ENCODE results near the gene KCNJ9. TPM values are rescaled to one million over a fixed set of nuclear protein-coding genes. Genes with fewer than 3 reads are reported as not detected.
"Not testable (repeated sequence)": the region's sequence is repeated elsewhere in the genome, so short reads cannot be mapped to it uniquely, and the experiment has no call there.

The KCNJ9 gene
- total and polyA plus RNA-seq, 8 donors = 0.04 to 0.10 (median 0.08) TPM; not detected in 5

DNA sequence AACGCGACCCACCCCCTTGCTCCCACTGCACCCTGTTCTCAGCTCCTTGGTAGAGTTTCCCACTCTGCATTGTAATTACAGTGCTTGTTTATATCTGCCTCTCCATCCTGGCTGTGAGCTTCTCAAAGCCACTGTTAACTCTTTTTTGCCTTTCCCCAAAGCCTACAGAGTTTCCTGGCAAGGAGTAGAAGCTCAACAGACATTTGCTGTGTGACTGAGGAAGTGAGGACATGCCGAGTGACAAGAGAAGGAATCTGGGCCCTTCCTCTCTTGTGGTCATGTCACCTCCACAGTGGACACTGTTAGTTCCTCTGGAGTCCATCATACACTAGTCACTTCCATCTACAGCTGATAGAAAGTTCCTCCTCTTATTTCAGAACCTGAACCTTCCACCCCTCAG is 23.1 kb downstream of the KCNJ9 start:
- ATAC-seq (no peak), DNase-seq (no peak)
- TF ChIP-seq CTCF (IDR thresholded peaks at IDR 0.05) = no peak
- H3K27me3 ChIP-seq = peaks cover 0 to 3% of the 10 kb centered on the region in 2 donors
- H3K4me3 ChIP-seq = no peak overlapping the region
- intact Hi-C loops (cut with DNase I) = loop anchor here in 1 of 2 donors (5.0 to 10.0 kb wide), 2 partner anchors 90 to 188 kb away; partner anchors contain the start of gene CASQ1
- H3K9me3 ChIP-seq = no peaks in the 10 kb centered on the region
- H3K36me3 ChIP-seq = no peaks in the 10 kb centered on the region
- peaks cover 0 to 12% of the 10 kb centered on the region in 2 donors for H3K4me1 ChIP-seq
- H3K27ac ChIP-seq = no peak overlapping the region

- intact Hi-C loops (cut with DNase I) = loop anchor here in 1 of 2 donors (10.0 kb wide), 1 partner anchor 90 kb away; the partner anchor contains the start of gene CASQ1
- no peaks in the 10 kb centered on the region for H3K9me3 ChIP-seq
- H3K4me1 ChIP-seq = peaks cover 0 to 12% of the 10 kb centered on the region in 2 donors
Observed at GRCh38 chr1:160105155-160105554, 23.8 kb downstream of the KCNJ9 start.

DNA sequence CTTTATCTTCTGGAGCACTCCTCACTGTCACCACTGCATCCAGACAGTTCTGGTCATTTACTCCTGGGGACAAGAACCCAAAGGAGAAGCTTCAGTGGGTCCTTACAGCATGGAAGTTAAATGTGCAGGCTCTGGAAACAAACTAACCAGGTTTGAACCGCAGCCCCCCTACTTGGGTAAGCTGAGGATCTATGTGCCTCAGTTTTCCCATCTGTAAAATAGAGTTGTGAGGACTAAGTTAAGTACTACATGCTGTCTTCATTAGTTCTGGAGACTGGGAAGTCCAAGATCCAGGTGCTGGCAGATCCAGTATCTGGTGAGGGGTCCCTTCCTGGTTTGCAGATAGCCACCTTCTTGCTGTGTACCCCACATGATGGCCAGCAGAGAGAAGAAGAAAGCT is 26.2 kb downstream of the KCNJ9 start:
- H3K4me3 ChIP-seq = no peak overlapping the region
- DNase-seq (no peak), ATAC-seq (no peak)
- no peak for TF ChIP-seq CTCF (IDR thresholded peaks at IDR 0.05)
- no peaks in the 10 kb centered on the region for H3K9me3 ChIP-seq
- no peaks in the 10 kb centered on the region for H3K4me1 ChIP-seq
- no peaks in the 10 kb centered on the region for H3K36me3 ChIP-seq
- H3K27ac ChIP-seq = no peak overlapping the region
- intact Hi-C loops (cut with DNase I) = loop anchor here in 1 of 2 donors (10.0 kb wide), 1 partner anchor 87 kb away; the partner anchor contains the start of gene CASQ1
- H3K27me3 ChIP-seq = peaks cover 0 to 8% of the 10 kb centered on the region in 2 donors

More at GRCh38 chr1:160105155-160105554, 23.8 kb downstream of the KCNJ9 start:
- ATAC-seq (no peak), DNase-seq (no peak)
- peaks cover 0 to 8% of the 10 kb centered on the region in 2 donors for H3K27me3 ChIP-seq
- no peak overlapping the region for H3K27ac ChIP-seq
- H3K36me3 ChIP-seq = no peaks in the 10 kb centered on the region
- H3K4me3 ChIP-seq = no peak overlapping the region
- no peak for TF ChIP-seq CTCF (IDR thresholded peaks at IDR 0.05)

DNA sequence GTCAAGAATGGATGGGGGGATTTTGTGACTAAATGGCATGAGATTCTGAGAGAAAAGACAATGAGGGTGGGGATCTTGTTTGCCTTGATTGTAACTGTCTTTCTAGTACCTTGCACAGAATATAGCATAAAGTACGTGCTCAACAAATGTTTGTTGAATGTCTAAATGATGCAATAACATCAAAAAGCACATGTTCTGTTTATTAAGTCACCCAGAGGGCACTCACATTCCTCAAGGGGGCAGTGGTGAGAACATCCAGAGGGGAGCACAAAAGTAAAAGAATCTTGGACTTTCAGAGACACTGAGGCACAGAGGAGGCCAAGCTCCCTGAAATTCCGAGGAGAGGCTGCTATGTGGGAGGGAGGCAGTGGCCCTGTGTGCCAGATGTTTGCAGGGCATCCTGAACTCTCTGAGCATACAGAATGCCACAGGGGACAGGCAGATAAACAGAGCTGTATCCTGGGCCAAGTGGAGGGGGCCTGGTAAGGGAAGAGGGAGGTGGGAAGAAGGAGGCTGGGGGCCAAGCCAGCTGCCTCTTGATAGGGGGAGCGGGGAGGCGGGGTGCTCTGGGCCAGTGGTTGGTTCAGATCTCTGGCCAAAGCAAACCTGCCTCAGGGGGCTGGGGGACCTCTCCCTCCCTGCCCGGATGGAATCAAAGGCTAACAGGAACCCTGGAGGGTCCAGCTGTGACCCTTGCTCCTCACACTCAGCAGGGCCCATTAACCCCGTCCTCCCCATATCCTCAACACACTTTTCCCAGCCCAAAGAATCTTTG is 27.7 kb downstream of the KCNJ9 start:
- Histone ChIP-seq H3K4me1 (no peaks in the 10 kb centered on the region), H3K36me3 (no peaks in the 10 kb centered on the region), H3K27me3 (peaks cover 0 to 8% of the 10 kb centered on the region in 2 donors), H3K4me3 (no peak overlapping the region), H3K27ac (no peak overlapping the region), H3K9me3 (no peaks in the 10 kb centered on the region)
- ATAC-seq (peak; percentile 62), DNase-seq (no peak)
- peak in 1 of 2 donors; percentile 37 for TF ChIP-seq CTCF (IDR thresholded peaks at IDR 0.05)
- intact Hi-C loops (cut with DNase I) = loop anchor here in 1 of 2 donors (10.0 kb wide), 1 partner anchor 86 kb away; the partner anchor contains the start of gene CASQ1

DNA sequence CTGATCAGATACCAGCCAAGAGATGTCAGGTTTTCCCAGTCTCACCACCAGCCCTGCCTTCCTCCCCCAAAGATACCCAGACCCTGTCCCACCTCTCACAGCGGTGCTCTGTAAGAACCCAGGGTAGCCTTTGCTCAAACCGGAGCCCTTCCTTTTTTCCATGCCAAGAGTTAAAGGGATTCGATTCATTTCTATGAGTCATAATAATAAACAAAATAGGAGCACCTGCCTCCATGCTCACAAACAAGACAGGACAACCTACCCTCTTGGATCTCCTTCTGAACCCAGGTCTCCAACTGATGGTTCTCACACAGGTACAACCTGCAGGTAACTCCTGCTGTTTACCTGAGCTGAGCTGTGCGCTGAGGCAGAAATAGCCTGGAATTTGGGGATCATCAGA is 28.3 kb downstream of the KCNJ9 start:
- Histone ChIP-seq H3K4me1 (no peaks in the 10 kb centered on the region), H3K27ac (no peak overlapping the region), H3K9me3 (no peaks in the 10 kb centered on the region), H3K4me3 (no peak overlapping the region), H3K36me3 (no peaks in the 10 kb centered on the region), H3K27me3 (peaks cover 0 to 8% of the 10 kb centered on the region in 2 donors)
- DNase-seq (no peak), ATAC-seq (no peak)
- intact Hi-C loops (cut with DNase I) = loop anchor here in 1 of 2 donors (10.0 kb wide), 1 partner anchor 85 kb away; the partner anchor contains the start of gene CASQ1
- no peak for TF ChIP-seq CTCF (IDR thresholded peaks at IDR 0.05)

DNA sequence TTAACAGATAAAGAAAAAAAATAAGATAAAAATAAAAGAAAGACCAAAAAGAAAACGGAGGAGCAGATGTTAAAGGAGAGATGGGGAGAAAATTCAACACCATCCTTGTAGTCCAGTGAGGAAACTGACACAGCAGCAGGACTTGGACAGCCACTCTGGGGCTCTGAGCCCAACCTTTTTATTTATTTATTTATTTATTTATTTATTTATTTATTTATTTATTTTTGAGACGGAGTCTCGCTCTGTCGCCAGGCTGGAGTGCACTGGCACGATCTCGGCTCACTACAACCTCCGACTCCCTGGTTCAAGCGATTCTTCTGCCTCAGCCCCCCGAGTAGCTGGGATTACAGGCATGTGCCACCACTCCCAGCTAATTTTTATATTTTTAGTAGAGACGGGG is 30.1 kb downstream of the KCNJ9 start:
- ATAC-seq; H3K36me3 ChIP-seq; intact Hi-C loops (cut with DNase I); H3K4me3 ChIP-seq; H3K9me3 ChIP-seq; DNase-seq; H3K27ac ChIP-seq; H3K4me1 ChIP-seq: not testable (repeated sequence)
- H3K27me3 ChIP-seq = peaks cover 0 to 17% of the 10 kb centered on the region in 2 donors

Data from left lung (tissue), 10 donors.